CD4-positive, alpha-beta T cell treated with Interleukin-2 at 100 ng/mL for 4 hours (primary cell): ENCODE results near the gene ATP2B2.

ENCODE experiments used
- DNase-seq: peaks from one replicate; pipeline ENCODE4 v3.0.0-alpha.2; 2020; ENCODE audit warnings: low spot score

The ATP2B2 gene

GRCh38 chr3:10493202-10493589, 12.2 kb downstream of the ATP2B2 start:
- DNase-seq: no peak

- no peak for DNase-seq
Measured at GRCh38 chr3:10492364-10493201, 12.8 kb downstream of the ATP2B2 start.

GRCh38 chr3:10489746-10490483, 15.5 kb downstream of the ATP2B2 start:
- no peak for DNase-seq

GRCh38 chr3:10487988-10488633, 17.3 kb downstream of the ATP2B2 start:
- DNase-seq: no peak

- no peak for DNase-seq
Measured at GRCh38 chr3:10485806-10486205, 19.6 kb downstream of the ATP2B2 start.

GRCh38 chr3:10485380-10485779, 20.0 kb downstream of the ATP2B2 start:
- no peak for DNase-seq

GRCh38 chr3:10484709-10485108, 20.7 kb downstream of the ATP2B2 start:
- DNase-seq: no peak

- DNase-seq: no peak
Measured at GRCh38 chr3:10483686-10484345, 21.6 kb downstream of the ATP2B2 start.

- no peak for DNase-seq
Measured at GRCh38 chr3:10483364-10483675, 22.1 kb downstream of the ATP2B2 start.

- no peak for DNase-seq
Measured at GRCh38 chr3:10482631-10483363, 22.6 kb downstream of the ATP2B2 start.

GRCh38 chr3:10480871-10481378, 24.5 kb downstream of the ATP2B2 start:
- no peak for DNase-seq

- no peak for DNase-seq
Measured at GRCh38 chr3:10479311-10479710, 26.1 kb downstream of the ATP2B2 start.

GRCh38 chr3:10475983-10476382, 29.4 kb downstream of the ATP2B2 start:
- no peak for DNase-seq

GRCh38 chr3:10474847-10475246, 30.5 kb downstream of the ATP2B2 start:
- DNase-seq: no peak

GRCh38 chr3:10474275-10474646, 31.1 kb downstream of the ATP2B2 start:
- DNase-seq: no peak

GRCh38 chr3:10473581-10474274, 31.7 kb downstream of the ATP2B2 start:
- DNase-seq: no peak

GRCh38 chr3:10472877-10473440, 32.4 kb downstream of the ATP2B2 start:
- DNase-seq: no peak

- DNase-seq: no peak
Measured at GRCh38 chr3:10471054-10471688, 34.2 kb downstream of the ATP2B2 start.

- DNase-seq: no peak
Measured at GRCh38 chr3:10470120-10471053, 35.0 kb downstream of the ATP2B2 start.
